Fibroblast of lung (primary cell): Measurements from ENCODE around the gene UQCRQ.

Source experiments
- CTCF ChIP-seq, 2 donors: IDR thresholded peaks in 1 of 2; conservative IDR thresholded peaks in 1 of 2; 1 replicate in 1 of 2; 2 replicates in 1 of 2; pipeline ENCODE4 v1.5.1; 2011 to 2012; ENCODE audit warnings: low read length in 2 of 2, control low read depth in 1 of 2, inconsistent platforms in 1 of 2, low read depth in 1 of 2, mild to moderate bottlenecking in 1 of 2
- EZH2 ChIP-seq: IDR thresholded peaks from 2 replicates; pipeline ENCODE4 v1.5.1; 2012; ENCODE audit warnings: low read length, control low read depth, mild to moderate bottlenecking; ENCODE audit errors: missing control alignments

- TF ChIP-seq CTCF (conservative IDR thresholded peaks at IDR 0.05 in 1 of 2, IDR thresholded peaks at IDR 0.05 in 1 of 2; ENCODE audit: low read depth in 1 of 2, low read length in 2 of 2), result no peak
- no peak for TF ChIP-seq EZH2
Observed at GRCh38 chr5:132868754-132869153, 2.3 kb downstream of the UQCRQ start.
